ENCODE measurements around the gene TMC2.

Gene TMC2

DNA sequence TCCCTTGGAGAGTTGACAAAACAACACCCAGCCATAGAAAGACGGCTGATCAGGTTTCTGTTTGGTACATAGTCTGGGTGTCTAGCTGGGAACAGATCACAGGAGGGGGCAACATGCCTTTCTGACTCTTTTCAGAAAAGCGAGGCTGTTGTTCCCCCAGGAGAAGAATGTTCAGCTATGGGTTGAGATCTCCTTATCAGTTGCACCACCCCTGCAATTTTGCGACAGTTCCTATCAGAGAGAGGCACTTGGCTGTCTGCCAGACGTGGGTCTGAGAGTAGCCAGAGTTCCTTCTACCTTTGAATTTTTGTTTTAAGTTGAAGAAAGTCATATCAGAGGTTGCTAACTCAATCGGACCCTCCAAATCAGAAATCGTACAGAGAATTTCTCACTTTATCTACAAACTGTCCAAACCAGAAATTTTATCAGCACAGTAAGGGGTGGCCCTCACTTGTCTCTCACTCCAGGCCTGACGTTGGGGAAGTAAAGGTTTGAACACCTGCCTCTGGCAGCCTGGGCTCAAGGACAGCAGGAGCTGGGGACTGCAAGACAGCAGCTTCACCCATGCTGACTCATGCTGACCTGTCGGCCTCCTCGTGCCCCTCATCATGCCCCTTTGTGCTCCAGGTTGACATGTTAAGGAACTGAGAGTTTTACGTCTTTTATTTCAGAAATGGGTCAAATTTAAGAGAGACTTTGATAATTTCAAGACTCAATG lies 42.3 kb downstream of the TMC2 start:
- DNase-seq (ENCODE audit: low spot score), result no peak

DNA sequence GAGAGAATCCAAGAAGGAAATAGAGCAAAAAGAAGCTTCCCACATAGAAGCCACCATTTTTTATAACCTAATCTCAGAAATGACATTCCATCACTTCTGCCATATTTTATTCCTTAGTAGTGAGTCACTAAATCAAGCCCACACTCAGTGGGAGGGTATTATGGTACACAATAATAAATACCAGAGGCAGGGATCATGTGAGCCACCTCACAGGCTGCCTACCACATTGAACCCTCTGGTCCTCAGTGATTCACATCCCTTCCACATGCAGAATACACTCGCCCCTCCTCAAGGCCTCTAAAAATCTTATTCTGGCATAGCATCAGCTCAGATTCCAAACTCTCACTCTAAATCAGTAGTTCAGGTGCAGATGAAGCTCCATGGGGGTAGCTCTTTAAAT lies 49.4 kb downstream of the TMC2 start:
- DNase-seq (ENCODE audit: low spot score), result no peak

DNA sequence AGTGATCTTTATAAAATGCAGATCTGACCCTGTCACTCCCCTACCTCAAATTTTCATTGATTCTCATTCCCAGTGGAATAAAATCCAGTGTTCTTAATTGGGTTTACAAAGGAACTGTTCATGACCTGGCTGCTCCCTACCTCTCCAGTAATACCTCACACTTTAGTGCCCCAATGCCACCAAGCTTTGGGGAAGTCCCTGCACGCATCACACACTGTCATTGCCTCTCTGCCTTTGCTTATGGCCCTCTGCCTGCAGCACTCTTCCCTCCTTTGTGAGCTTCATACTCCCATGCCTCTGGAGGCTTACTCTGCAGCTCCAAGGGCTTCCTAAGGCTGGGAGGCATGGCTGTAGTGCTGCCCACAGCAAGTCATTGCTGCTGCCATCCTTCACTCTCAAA lies 57.4 kb downstream of the TMC2 start:
- no peak for DNase-seq (ENCODE audit: low spot score)

DNA sequence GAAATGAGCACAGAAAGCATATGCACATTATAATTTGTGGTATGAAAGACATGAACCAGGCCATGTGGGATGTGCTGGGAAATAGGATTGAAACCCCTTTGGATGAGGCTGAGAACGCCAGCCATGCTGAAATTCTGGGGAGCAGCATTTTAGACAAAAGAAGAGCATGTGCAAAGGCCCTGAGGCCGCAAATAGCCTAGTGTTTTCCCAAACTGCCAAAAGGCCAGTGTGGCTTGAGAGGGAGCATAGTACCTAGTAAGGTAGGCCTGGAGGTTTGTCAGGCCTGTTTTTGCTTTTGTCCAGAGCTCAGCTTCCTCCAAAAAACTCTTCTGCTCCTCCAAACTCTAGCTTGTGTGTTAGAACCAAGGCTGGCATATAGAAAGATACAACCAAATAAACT lies 58.7 kb downstream of the TMC2 start:
- DNase-seq (ENCODE audit: low spot score), result no peak

DNA sequence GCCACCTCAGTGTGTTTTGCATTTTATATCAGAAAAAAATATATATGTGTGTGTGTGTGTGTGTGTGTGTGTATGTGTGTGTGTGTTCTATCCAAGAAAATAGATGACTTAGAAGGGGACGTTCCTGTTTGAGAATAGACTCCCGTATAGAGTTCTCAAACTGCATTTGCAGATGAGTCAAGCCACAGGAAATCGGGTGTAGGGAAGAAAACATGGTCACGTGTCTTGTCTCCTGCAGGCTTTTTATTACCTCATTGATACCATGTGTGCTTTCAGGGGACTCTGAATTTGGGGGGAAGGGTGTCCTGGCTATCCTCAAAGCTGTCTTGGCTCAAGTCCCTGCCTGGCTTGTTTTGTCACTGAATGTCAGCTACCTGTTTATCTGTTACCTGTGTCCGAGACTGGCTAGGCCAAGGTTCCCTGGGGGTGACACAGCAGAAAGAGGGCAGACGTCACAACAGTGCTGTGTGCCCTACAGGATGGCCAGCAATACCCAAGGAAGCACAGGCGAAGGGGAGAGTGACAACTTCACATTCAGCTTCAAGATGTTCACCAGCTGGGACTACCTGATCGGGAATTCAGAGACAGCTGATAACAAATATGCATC lies 60.4 kb downstream of the TMC2 start:
- DNase-seq (ENCODE audit: low spot score), result no peak

DNA sequence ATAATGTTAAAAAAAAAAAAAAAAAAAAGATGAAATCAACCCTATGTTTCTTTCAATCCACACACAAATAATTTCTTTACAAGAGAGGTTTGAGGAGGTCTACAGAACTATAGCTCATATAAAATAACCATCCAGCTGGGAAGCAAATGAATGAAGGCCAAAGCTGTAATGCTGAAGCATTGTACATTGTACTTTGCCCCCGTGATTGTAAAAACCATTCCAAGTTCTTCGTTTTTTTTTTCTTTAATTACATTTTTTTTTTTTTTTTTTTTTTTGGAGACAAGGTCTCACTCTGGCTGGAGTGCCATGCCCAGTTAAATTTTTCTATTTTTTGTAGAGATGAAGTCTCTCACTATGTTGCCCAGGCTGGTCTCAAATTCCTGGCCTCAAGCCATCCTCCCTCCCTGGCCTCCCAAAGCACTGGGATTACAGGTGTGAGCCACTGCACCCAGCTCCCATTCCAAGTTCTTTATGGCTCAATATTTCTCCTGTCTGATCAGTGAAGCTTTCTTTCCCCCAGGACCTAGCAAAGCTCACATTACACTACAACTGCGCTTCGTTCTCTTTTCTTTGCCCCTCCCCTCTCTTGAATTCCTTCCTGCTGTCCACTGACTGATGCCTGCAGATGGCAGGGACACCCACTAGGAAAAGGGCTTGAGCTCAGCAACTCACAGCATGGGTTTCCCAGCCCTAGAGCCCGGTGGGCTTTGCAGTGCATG lies 63.1 kb downstream of the TMC2 start:
- DNase-seq (ENCODE audit: low spot score), result peak; percentile 72

DNA sequence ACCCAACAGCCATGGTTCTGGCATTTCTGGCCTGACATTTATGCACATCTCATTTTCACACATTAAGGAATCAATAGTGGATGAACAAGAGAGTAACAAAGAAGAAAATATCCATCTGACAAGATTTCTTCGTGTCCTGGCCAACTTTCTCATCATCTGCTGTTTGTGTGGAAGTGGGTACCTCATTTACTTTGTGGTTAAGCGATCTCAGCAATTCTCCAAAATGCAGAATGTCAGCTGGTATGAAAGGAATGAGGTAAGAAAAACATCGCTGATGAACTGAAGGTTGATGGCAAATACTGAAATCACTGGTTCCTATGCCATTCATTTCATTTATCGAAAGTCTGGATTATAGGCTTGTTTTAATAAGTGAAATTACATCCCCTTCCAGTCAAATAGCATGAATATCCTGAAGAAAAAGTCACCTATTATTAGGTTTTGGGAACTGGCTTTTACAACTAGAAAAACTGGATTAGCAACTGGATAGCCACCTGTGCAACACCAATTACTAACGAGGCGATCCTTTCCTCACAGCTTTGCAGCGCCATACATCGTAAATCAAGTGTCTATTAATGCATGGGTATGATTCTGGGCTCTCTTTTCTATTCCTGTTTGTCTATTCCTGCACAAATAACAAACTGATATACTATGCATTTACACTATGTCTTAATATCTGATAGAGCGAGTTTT lies 65.8 kb downstream of the TMC2 start:
- DNase-seq (ENCODE audit: low spot score), result no peak

DNA sequence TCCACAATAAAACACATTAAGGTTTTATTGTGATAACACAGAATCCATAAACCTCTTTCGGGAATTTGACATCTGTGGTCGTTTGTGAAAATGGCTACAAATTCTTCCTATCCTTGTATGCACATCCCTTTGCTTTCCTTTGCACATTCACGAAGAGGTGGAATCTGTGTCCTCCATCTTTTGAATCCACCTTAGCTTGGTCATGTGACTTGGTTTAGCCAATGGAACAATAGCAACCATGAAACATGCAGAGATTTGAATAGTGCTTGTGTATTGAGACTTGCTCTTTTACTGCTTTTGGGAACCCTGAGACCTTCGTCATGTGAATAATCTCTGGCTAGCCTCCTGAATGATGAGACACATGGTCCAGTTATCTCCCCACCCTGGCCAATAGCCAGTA lies 66.4 kb downstream of the TMC2 start:
- no peak for DNase-seq (ENCODE audit: low spot score)

DNA sequence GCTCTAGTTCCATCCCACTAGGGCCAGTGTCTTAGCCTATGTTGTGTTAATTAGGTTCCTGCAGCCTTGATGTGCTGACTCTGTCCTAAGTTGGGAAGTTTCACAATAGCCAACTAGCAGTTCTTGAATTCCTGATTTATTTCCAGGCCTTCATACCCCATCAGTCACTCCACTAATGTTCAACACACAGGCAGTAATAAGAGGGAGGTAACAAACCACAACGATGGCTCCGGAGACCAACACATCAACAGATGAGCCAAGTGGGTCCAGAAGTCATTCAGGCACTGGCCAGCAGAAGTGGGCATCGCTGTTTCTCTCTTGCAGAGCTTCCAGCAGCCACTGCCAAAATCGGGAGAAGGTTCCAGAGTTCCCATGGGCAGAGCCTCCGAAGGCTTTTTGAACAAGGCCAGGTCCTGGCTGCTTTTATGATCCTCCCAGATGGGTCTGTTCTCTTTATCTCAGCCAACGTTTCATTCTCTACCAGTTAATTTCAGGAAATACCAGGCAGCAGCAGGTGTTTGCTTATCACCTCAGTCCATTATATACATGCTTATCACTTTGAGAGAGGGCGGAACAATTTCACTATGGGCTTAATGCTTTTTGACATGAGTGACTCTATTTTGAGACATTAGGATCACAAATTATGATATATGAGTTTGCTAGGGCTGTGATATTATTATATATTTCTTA lies 67.6 kb downstream of the TMC2 start:
- DNase-seq (ENCODE audit: low spot score), result no peak

DNA sequence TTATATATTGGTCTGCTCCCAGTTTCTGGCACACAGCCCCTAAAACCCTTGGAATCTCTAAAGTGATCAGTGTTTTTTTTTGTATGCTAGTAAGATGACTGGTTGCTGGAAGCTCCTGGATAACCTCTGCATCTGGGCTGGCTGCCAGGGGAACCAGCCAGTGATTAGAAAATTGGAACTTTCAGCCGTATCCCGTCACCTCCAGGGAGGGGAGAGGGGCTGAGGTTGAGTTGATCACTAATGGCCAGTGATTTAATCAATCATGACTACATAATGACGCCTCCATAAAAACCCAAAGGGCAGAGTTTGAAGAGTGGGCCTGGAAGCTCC lies 68.1 kb downstream of the TMC2 start:
- no peak for DNase-seq (ENCODE audit: low spot score)

DNA sequence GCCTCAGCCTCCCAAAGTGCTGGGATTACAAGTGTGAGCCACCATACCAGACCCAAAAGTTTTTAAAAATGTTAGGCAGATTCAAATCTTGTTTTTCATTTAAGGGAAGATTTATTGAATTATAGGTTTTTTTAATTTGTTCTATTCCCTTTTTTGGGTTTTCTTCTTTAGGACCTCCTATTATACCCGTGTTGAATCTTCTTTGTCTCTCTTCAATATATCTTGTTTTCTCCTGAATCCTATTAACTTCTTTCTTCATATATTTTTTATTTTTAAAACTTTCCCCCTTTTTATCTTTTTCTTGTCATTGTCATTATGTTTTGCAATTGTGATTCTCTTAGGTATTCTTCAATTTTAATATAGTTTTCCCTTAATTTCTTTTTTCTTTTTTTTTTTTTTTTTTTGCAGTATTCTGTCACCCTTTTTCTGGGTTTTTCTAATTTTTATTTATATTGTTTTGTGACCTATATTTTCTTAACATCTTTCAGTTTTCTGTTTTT lies 70.2 kb downstream of the TMC2 start:
- DNase-seq (ENCODE audit: low spot score), result no peak

DNA sequence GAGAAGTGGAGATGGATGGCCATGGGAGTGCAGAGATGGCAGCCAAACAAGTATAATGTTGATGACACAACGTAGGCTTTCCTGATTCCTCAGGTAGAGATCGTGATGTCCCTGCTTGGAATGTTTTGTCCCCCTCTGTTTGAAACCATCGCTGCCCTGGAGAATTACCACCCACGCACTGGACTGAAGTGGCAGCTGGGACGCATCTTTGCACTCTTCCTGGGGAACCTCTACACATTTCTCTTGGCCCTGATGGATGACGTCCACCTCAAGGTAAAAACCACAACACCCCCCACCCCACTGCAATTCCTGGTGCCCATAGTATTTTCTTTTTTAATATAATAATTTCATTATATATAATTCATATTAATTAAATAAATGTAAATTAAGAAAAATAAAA lies 74.0 kb downstream of the TMC2 start:
- no peak for DNase-seq (ENCODE audit: low spot score)

DNA sequence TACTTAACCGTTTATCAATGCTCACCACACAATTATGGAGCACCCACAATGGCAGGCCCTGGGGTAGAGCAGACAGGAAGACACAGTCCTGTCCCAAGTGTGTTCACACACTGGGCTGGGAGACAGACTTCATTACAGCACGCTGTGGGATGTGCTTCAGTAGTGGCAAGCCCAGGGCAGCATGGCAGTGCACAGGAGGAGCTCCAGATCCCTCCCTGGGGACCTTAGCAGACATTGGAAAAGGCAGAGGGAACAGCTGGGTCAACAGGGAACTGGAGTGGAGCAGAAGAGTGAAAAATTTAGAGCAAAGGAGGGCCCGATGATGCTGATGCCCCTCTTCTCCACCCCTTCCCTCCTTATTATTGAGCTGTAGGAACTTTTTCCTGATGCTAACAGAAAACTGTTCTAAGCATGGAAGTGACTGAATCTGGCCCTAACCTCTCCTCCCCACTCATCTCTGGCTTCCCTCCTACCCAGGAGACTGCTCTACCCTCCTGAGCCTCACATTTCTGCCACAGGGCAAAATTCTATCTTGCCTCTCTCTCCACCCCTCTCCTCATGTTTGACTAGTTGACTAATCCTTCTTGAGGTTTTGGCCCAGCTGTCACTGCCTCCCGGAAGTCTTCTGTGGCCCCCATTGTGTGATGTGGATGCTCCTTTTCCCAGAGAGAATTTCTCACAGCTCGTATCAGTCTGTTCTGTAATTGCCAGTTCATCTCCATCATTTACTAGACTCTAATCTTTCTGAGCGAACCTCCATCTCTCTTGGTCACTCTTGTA lies 74.8 kb downstream of the TMC2 start:
- DNase-seq (ENCODE audit: low spot score), result no peak

DNA sequence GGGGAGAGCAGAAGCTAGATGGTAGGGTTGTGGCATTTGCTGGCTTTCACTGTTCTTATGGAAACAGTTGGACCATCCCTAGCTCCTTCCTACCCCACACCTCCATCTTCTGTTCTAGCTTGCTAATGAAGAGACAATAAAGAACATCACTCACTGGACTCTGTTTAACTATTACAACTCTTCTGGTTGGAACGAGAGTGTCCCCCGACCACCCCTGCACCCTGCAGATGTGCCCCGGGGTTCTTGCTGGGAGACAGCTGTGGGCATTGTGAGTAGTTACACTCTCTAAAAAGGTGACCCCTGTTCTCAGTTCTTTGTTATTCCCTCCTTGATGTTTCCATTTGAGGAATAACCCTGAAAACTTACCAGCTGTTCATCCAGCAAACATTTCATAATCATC lies 75.7 kb downstream of the TMC2 start:
- DNase-seq (ENCODE audit: low spot score), result no peak

DNA sequence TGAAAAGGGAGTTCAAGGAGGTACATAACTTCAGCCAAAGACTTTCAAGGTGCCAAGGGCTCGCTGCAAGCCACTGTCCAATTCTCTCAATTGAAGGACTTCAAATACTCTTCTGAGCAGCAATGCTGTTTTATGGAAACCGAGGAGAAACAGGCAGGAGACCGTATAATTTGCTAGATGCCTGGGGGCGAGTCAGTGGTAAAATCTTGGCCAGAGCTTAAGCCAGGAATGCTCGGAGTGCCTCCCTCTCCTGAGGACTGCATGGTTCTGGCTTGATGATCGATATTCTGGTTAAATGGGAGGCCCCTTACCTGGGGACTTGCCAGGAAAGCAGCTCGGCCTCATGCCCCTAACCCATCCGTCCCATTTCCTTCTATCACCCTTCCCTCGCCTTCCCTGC lies 80.3 kb downstream of the TMC2 start:
- no peak for DNase-seq (ENCODE audit: low spot score)

DNA sequence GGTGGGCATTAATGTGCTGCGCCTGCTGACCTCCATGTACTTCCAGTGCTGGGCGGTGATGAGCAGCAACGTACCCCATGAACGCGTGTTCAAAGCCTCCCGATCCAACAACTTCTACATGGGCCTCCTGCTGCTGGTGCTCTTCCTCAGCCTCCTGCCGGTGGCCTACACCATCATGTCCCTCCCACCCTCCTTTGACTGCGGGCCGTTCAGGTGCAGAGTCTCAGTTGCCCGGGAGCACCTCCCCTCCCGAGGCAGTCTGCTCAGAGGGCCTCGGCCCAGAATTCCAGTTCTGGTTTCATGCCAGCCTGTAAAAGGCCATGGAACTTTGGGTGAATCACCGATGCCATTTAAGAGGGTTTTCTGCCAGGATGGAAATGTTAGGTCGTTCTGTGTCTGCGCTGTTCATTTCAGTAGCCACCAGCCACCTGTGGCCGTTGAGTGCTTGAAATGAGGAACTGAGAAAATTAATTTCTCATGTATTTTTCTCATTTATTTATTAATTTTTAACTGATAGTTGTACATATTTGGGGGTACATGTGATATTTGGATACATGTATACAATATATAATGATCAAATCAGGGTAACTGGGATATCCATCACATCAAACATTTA lies 80.8 kb downstream of the TMC2 start:
- no peak for DNase-seq (ENCODE audit: low spot score)

DNA sequence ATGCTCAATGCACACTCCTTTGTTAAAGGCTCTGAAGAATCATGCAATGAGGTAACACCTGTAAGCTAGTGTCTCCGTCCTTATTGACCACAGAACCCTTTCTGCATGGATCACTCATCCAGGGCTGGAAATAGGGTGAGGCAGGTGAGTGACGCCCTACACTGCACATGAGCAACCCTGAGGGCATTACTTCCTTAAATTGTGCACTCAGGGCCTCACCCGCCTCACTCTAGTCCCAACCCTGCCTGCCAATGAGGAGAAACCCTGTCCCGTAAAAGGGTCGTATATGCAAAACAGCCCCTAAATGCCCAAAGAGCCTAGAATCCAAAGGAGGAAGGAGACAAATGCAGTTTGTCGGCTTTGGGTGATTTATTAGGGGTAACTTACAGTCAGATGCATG lies 82.4 kb downstream of the TMC2 start:
- DNase-seq (ENCODE audit: low spot score), result no peak

DNA sequence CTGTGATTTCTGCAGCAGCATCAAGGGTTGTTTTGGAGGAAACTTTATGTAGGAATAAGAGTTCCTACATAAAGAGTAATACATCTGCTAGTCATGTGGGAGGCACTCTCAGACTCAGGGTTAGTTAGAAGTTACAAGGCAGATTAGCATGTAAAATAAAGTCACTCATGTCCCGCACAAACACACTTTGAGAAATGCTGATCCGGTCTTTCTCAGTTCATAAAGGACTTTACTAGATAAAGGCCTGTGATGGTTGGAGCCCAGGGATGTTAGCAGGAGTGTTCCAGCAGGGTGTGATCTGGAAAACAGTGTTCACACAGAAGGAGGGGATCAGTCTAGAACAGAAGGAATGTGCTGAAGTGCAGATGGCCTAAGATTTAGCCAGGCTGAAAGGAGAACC lies 83.0 kb downstream of the TMC2 start:
- no peak for DNase-seq (ENCODE audit: low spot score)

DNA sequence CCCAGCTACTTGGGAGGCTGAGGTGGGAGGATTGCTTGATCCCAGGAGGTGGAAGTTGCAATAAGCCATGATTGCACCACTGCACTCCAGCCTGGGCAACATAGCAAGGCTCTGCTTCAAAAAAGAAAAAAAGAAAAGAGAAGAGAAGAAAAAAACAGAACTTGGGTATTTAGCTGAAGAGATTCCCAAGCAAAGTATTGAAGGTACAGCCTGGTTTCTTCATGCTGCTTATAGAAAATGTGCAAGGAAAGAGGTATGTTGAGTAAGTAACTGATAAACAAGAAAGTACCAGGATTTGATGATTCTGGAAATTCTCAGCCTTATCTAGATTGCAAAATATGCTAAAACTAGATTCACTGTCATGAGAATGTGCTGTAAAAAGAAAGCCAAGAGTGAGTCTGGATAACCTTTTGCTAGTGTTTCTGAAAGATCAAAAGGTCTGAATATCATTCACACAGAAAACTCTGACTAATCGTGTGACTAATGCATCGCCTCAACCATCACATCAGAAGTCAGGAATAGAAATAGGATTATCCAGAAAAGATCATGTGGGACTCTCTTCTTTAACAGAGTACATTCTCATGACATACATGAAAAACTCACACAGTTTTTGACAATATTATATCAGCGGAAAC lies 83.7 kb downstream of the TMC2 start:
- DNase-seq (ENCODE audit: low spot score), result no peak

DNA sequence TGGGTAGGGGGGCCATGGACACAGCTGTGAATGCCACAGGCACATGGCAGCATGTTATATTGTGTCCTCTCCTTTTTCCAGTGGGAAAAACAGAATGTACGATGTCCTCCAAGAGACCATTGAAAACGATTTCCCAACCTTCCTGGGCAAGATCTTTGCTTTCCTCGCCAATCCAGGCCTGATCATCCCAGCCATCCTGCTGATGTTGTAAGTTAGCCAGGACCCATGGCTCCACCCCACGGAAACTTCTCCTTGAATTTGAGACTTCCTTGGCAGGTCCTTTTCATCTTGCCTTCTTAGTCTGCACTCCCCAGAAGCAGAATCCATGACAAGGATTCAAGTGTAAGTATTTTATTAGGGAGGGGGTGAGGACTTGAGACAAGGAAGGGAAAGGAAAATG lies 87.8 kb downstream of the TMC2 start:
- no peak for DNase-seq (ENCODE audit: low spot score)

DNA sequence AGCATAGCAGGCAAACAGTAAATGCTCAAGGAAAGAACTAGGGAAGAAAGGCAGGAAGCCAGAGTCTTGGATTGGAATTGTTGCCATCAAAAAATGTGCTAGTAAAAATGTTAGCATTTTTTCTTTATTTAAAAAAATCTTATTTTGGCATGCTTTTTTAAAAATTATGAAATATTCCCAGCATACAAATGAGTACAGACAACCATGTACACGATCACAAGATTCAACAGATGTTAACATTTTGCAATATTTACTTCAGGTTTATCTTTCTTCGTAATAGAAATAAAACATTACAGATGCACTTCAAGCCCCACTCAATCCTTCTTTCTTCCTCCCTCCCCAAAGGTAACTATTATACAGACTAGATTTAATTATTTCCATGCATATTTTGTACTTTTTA lies 88.7 kb downstream of the TMC2 start:
- DNase-seq (ENCODE audit: low spot score), result no peak

All from iPS-NIHi11 (cell line).